SKM-1 (cell line): ENCODE results near the gene PPIA.
"Not testable (repeated sequence)": the region's sequence is repeated elsewhere in the genome, so short reads cannot be mapped to it uniquely, and the experiment has no call there.

Experiments used
- DNase-seq: peaks from one replicate; lab custom pipeline; 2025; ENCODE audit not compliant: unreplicated experiment; lab: John Stamatoyannopoulos, UW

The PPIA gene

GRCh38 chr7:44819292-44819691 is 22.8 kb downstream of the PPIA start:
- no peak for DNase-seq

- no peak for DNase-seq
Measured at GRCh38 chr7:44823255-44823781, 26.8 kb downstream of the PPIA start.

- no peak for DNase-seq
Measured at GRCh38 chr7:44824894-44825526, 28.5 kb downstream of the PPIA start.

GRCh38 chr7:44827567-44827966 is 31.1 kb downstream of the PPIA start:
- DNase-seq: no peak

- no peak for DNase-seq
Measured at GRCh38 chr7:44838751-44839150, 42.3 kb downstream of the PPIA start.

- not testable (repeated sequence) for DNase-seq
Measured at GRCh38 chr7:44842675-44843074, 46.2 kb downstream of the PPIA start.

- not testable (repeated sequence) for DNase-seq
Measured at GRCh38 chr7:44843440-44843839, 47.0 kb downstream of the PPIA start.

- no peak for DNase-seq
Measured at GRCh38 chr7:44845451-44845850, 49.0 kb downstream of the PPIA start.

GRCh38 chr7:44846390-44846789 is 49.9 kb downstream of the PPIA start:
- not testable (repeated sequence) for DNase-seq

GRCh38 chr7:44846816-44847508 is 50.5 kb downstream of the PPIA start:
- DNase-seq: no peak

- DNase-seq: peak; percentile 79
Measured at GRCh38 chr7:44847509-44847919, 51.0 kb downstream of the PPIA start.

GRCh38 chr7:44847920-44848634 is 51.6 kb downstream of the PPIA start, which contains the start of gene H2AZ2:
H2AZ2 (minus strand) TSS chr7:44848087; CDS start chr7:44847971, 116 bp downstream.
- DNase-seq: peak; percentile 100

GRCh38 chr7:44849259-44849884 is 52.9 kb downstream of the PPIA start:
- DNase-seq: no peak

GRCh38 chr7:44849885-44850544 is 53.5 kb downstream of the PPIA start:
- no peak for DNase-seq

- no peak for DNase-seq
Measured at GRCh38 chr7:44852590-44852989, 56.1 kb downstream of the PPIA start.
